Stimulated activated CD8-positive, alpha-beta memory T cell treated with anti-CD3 and anti-CD28 coated beads, Interleukin-15, amount 100 ng/mL, for 48 hours (primary cell): ENCODE data around the gene RPS21.
A peak's percentile ranks its signal among the peaks of the same experiment; 100 is the strongest.

Experiments used
- DNase-seq, 2 donors: peaks; one replicate each; pipeline ENCODE4 v3.0.0-alpha.2; 2020; ENCODE audit warnings: low read depth in 2 of 2

RPS21 gene

DNA sequence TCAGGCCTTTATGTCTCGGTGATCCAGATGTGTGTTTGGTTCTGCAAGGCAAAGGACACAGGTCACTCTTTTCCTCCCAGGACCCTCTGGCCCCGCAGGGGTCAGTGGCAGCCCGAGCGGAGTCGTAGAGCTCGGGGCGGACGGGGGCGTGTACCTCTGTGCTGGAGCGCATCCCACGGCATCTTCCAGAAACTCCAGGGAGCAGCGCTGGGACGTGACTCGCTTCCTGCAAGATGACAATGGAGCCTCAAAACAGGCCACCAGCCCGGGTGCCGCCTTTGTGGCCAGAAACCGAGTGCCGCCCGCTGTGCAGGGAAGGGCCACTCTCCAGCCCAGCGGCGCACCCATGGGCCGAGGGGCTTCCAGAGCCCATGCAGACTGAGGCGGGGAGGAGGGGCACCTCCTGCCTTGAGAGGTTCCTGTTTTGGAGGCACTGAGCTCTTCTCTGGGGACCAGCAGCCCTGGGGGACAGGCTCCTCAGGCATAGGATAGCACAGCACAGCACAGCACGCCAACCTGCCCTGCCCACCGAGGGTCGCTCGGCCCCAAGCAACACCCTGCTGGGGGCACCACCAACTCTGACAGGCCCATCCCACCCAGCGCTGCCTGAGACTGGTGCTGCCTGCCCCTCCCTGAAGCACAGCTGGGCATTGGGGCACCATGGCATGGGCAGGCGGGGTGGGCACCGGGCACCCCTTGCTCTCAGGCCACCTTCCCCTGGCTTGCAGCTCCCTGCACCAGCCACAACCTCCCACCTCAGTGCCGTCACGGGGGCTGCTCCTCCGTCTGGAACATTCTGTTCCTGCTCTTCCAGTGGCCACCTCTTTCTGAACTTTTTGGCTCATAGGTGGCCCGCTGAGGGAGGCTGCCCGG is 9.7 kb downstream of the RPS21 start:
- no peak for DNase-seq

GRCh38 chr20:62398120-62398821 is 11.4 kb downstream of the RPS21 start:
- DNase-seq: no peak

- no peak for DNase-seq
Observed at GRCh38 chr20:62400021-62400420, 13.1 kb downstream of the RPS21 start.

GRCh38 chr20:62400541-62400940 is 13.6 kb downstream of the RPS21 start:
- DNase-seq: no peak

- DNase-seq: no peak
Observed at GRCh38 chr20:62401331-62401779, 14.5 kb downstream of the RPS21 start.

GRCh38 chr20:62402456-62403150 is 15.7 kb downstream of the RPS21 start:
- DNase-seq: no peak

DNA sequence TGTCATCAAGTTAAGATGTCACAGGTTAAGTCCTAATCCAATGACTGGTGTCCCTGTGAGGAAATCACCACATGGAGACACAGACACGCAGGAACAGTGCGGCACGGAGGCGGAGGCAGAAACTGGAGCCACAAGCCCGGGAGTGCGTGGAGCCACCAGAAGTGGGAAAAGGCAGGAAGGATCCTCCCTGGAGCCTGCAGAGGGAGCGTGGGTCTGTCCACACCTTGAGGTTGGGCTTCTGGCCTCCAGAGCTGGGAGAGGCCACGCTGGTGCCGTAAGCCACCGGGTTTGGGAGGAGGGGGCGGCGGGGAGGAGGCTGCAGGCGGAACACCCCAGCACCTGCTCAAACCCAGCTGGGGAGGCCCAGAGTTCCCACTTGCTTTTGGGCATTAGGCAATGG is 16.4 kb downstream of the RPS21 start:
- no peak for DNase-seq

- no peak for DNase-seq
Observed at GRCh38 chr20:62404112-62404665, 17.3 kb downstream of the RPS21 start.

- DNase-seq: no peak
Observed at GRCh38 chr20:62404761-62405107, 17.8 kb downstream of the RPS21 start.

GRCh38 chr20:62405108-62405980 is 18.4 kb downstream of the RPS21 start:
- no peak for DNase-seq

DNA sequence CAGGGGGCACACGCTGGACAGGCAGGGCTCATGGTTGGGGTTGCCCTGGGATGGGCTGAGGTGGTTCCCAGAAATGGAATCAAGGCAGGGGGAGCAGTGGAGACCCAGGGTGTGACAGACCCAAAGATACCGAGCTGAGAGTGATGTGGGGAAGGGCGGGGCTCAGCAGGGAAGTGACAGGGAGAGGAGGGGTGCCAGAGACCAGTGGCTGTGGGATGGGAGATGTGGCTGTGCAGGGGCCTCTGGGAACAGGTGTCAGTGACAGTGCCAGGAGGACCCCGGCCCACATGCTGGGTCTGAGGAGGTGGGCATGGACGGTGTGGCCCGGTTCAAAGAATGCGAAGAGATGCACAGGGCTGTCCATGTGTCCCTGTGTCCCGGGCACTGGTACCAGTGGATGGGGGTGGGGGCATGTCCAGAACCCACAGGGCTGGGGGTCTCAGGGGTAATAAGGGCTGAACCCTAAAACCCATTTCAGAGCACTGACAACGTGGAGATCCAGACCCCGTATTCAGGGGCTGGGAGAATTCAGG is 19.1 kb downstream of the RPS21 start:
- no peak for DNase-seq

GRCh38 chr20:62406635-62407176 is 19.8 kb downstream of the RPS21 start:
- no peak for DNase-seq

GRCh38 chr20:62407221-62407992 is 20.5 kb downstream of the RPS21 start, which contains the start of gene CABLES2:
Gene CABLES2 (minus strand): TSS chr20:62407285. CDS start chr20:62407276, 9 bp downstream.
- DNase-seq: peak; percentile 89 to 90

- no peak for DNase-seq
Observed at GRCh38 chr20:62408055-62408454, 21.2 kb downstream of the RPS21 start.

DNA sequence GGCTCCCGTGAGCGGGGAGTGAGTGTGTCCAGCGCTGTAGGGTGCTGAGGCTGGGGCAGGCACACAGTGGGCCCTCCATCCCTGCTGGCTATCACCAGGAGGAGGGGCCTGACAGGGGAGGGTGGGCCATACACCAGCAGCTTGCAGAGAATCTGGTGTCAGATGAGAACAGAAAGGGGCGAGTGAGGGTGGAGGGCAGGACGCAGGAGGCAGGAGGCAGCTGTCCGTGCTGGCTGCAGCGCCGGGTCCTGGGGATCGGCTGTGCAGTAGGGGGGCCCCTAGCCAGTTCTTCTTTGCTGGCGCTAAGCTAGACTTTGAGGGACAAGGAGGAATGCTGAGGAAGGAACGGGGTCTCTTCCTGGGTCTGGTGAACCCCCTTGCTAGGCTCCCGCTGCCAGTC is 21.7 kb downstream of the RPS21 start:
- DNase-seq: no peak

GRCh38 chr20:62409086-62409853 is 22.4 kb downstream of the RPS21 start:
- DNase-seq: no peak

GRCh38 chr20:62409931-62410745 is 23.2 kb downstream of the RPS21 start:
- no peak for DNase-seq
